Measurements from ENCODE around the gene RAD51AP2.
"Not testable (repeated sequence)": the region's sequence is repeated elsewhere in the genome, so short reads cannot be mapped to it uniquely, and the experiment has no call there.

Gene RAD51AP2

GRCh38 chr2:17518212-17519154 is at the start of gene RAD51AP2:
RAD51AP2 (minus strand) TSS chr2:17518440; CDS start chr2:17518415, 25 bp downstream.
- no peak for DNase-seq (ENCODE audit: low read depth in 3 of 3, low spot score in 1 of 3)

GRCh38 chr2:17565726-17566125 is 47.5 kb upstream of the RAD51AP2 start:
- DNase-seq (ENCODE audit: low read depth in 3 of 3, low spot score in 1 of 3), result not testable (repeated sequence)

GRCh38 chr2:17558878-17559277 is 40.6 kb upstream of the RAD51AP2 start:
- DNase-seq (ENCODE audit: low read depth in 3 of 3, low spot score in 1 of 3), result no peak

- no peak for DNase-seq (ENCODE audit: low read depth in 3 of 3, low spot score in 1 of 3)
These were observed 39.8 kb upstream of the RAD51AP2 start for GRCh38 chr2:17558053-17558452.

- DNase-seq (ENCODE audit: low read depth in 3 of 3, low spot score in 1 of 3), result no peak
These were observed 39.4 kb upstream of the RAD51AP2 start for GRCh38 chr2:17557596-17557995.

GRCh38 chr2:17555150-17555549 is 36.9 kb upstream of the RAD51AP2 start:
- DNase-seq (ENCODE audit: low read depth in 3 of 3, low spot score in 1 of 3), result no peak

- no peak for DNase-seq (ENCODE audit: low read depth in 3 of 3, low spot score in 1 of 3)
These were observed 32.7 kb upstream of the RAD51AP2 start for GRCh38 chr2:17550907-17551306.

GRCh38 chr2:17547737-17548136 is 29.5 kb upstream of the RAD51AP2 start:
- no peak for DNase-seq (ENCODE audit: low read depth in 3 of 3, low spot score in 1 of 3)

- no peak for DNase-seq (ENCODE audit: low read depth in 3 of 3, low spot score in 1 of 3)
These were observed 29.0 kb upstream of the RAD51AP2 start for GRCh38 chr2:17547237-17547636.

GRCh38 chr2:17545680-17546613 is 27.7 kb upstream of the RAD51AP2 start:
- DNase-seq (ENCODE audit: low read depth in 3 of 3, low spot score in 1 of 3), result no peak

GRCh38 chr2:17544256-17544655 is 26.0 kb upstream of the RAD51AP2 start:
- no peak for DNase-seq (ENCODE audit: low read depth in 3 of 3, low spot score in 1 of 3)

- no peak for DNase-seq (ENCODE audit: low read depth in 3 of 3, low spot score in 1 of 3)
These were observed 25.6 kb upstream of the RAD51AP2 start for GRCh38 chr2:17543848-17544247.

- DNase-seq (ENCODE audit: low read depth in 3 of 3, low spot score in 1 of 3), result no peak
These were observed 25.0 kb upstream of the RAD51AP2 start for GRCh38 chr2:17543131-17543660.

- no peak for DNase-seq (ENCODE audit: low read depth in 3 of 3, low spot score in 1 of 3)
These were observed 24.2 kb upstream of the RAD51AP2 start for GRCh38 chr2:17542471-17542870.

GRCh38 chr2:17541531-17541950 is 23.3 kb upstream of the RAD51AP2 start:
- DNase-seq (ENCODE audit: low read depth in 3 of 3, low spot score in 1 of 3), result no peak

- DNase-seq (ENCODE audit: low read depth in 3 of 3, low spot score in 1 of 3), result no peak
These were observed 22.7 kb upstream of the RAD51AP2 start for GRCh38 chr2:17540813-17541530.

GRCh38 chr2:17540093-17540812 is 22.0 kb upstream of the RAD51AP2 start, which contains the start of gene VSNL1:
VSNL1 (plus strand) TSS chr2:17540696; CDS start chr2:17592075, 51,379 bp downstream.
- no peak for DNase-seq (ENCODE audit: low read depth in 3 of 3, low spot score in 1 of 3)

- DNase-seq (ENCODE audit: low read depth in 3 of 3, low spot score in 1 of 3), result no peak
These were observed 21.4 kb upstream of the RAD51AP2 start for GRCh38 chr2:17539611-17540092.

GRCh38 chr2:17538844-17539554 is 20.8 kb upstream of the RAD51AP2 start:
- no peak for DNase-seq (ENCODE audit: low read depth in 3 of 3, low spot score in 1 of 3)

Data from stimulated activated CD4-positive, alpha-beta T cell treated with anti-CD3 and anti-CD28 coated beads, TNF-alpha, amount 100 ng/mL, for 1 hour (primary cell).